Measurements from ENCODE around the gene RAPGEF5. TPM values are rescaled to one million over a fixed set of nuclear protein-coding genes. Genes with fewer than 3 reads are reported as not detected.

RAPGEF5 gene
- total and polyA plus RNA-seq, 4 donors = 7.1 to 54.8 (median 13.0) TPM

DNA sequence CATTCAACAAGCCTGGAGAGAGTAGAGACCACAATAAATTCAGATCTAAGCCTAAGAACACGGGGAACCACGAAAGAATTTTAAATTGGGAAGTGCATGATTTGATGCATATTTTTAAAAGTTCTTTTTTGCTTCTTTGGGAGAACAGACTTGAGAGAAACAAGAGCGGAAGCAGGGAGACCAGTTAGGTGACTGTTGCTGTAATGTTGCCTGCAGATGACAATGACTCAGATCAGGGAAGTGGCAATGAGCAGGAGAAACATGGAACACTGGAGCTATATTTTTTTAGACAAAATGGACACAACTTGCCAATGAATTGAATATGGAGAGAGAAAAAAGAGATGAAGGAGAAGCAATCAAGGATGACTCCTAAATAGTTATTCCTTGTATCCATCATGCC lies 125.1 kb downstream of the RAPGEF5 start:
- H3K27ac ChIP-seq (ENCODE audit: low read depth in 1 of 2, low read length in 2 of 2) = no peak overlapping the region
- TF ChIP-seq HNF4G (IDR thresholded peaks at IDR 0.05) = no peak
- TF ChIP-seq SP1 (IDR thresholded peaks at IDR 0.05) = no peak
- TF ChIP-seq HNF4A (conservative IDR thresholded peaks at IDR 0.05) = no peak
- TF ChIP-seq YY1 (IDR thresholded peaks at IDR 0.05) = no peak
- TF ChIP-seq JUND (IDR thresholded peaks at IDR 0.05) = no peak
- no peak for TF ChIP-seq CTCF (IDR thresholded peaks at IDR 0.05; ENCODE audit: low read depth, low read length, missing input control)
- TF ChIP-seq, protein P1, sequence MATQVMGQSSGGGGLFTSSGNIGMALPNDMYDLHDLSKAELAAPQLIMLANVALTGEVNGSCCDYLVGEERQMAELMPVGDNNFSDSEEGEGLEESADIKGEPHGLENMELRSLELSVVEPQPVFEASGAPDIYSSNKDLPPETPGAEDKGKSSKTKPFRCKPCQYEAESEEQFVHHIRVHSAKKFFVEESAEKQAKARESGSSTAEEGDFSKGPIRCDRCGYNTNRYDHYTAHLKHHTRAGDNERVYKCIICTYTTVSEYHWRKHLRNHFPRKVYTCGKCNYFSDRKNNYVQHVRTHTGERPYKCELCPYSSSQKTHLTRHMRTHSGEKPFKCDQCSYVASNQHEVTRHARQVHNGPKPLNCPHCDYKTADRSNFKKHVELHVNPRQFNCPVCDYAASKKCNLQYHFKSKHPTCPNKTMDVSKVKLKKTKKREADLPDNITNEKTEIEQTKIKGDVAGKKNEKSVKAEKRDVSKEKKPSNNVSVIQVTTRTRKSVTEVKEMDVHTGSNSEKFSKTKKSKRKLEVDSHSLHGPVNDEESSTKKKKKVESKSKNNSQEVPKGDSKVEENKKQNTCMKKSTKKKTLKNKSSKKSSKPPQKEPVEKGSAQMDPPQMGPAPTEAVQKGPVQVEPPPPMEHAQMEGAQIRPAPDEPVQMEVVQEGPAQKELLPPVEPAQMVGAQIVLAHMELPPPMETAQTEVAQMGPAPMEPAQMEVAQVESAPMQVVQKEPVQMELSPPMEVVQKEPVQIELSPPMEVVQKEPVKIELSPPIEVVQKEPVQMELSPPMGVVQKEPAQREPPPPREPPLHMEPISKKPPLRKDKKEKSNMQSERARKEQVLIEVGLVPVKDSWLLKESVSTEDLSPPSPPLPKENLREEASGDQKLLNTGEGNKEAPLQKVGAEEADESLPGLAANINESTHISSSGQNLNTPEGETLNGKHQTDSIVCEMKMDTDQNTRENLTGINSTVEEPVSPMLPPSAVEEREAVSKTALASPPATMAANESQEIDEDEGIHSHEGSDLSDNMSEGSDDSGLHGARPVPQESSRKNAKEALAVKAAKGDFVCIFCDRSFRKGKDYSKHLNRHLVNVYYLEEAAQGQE (IDR thresholded peaks at IDR 0.05) = no peak
- no peak for TF ChIP-seq ZBTB33 (IDR thresholded peaks at IDR 0.05)
- no peak for TF ChIP-seq EGR1 (IDR thresholded peaks at IDR 0.05; ENCODE audit: low read depth in 2 of 2)
- TF ChIP-seq RAD21 (IDR thresholded peaks at IDR 0.05) = no peak
- TF ChIP-seq FOXA2 (IDR thresholded peaks at IDR 0.05) = no peak
- TF ChIP-seq FOXA1 (IDR thresholded peaks at IDR 0.05) = no peak
- no peak for TF ChIP-seq TAF1 (conservative IDR thresholded peaks at IDR 0.05)
- no peak for TF ChIP-seq ATF3 (IDR thresholded peaks at IDR 0.05)
- TF ChIP-seq NR2F2 (IDR thresholded peaks at IDR 0.05) = no peak
- H3K4me1 ChIP-seq (ENCODE audit: control insufficient read depth in 4 of 4, insufficient read depth in 4 of 4, low read length in 3 of 4) = peaks cover 0 to 19% (median 3%) of the 10 kb centered on the region in 4 donors
- no peaks in the 10 kb centered on the region for H3K9me3 ChIP-seq (ENCODE audit: control insufficient read depth in 4 of 4, low read length in 3 of 4)
- DNase-seq (ENCODE audit: low spot score) = no peak
- WGBS = 97% methylated on average over 3 of the region's 3 CpGs
- no peak overlapping the region for H3K9ac ChIP-seq (ENCODE audit: low read depth in 1 of 2, low read length in 2 of 2)
- no peaks in the 10 kb centered on the region for H3K36me3 ChIP-seq (ENCODE audit: control insufficient read depth in 4 of 4, insufficient read depth in 3 of 4, low read depth in 1 of 4, low read length in 3 of 4)
- no peak overlapping the region for H3K4me3 ChIP-seq (ENCODE audit: low read depth in 1 of 3, low read length in 3 of 3)
- no peaks in the 10 kb centered on the region for H3K27me3 ChIP-seq (ENCODE audit: control insufficient read depth in 4 of 4, insufficient read depth in 4 of 4, low read length in 3 of 4)

DNA sequence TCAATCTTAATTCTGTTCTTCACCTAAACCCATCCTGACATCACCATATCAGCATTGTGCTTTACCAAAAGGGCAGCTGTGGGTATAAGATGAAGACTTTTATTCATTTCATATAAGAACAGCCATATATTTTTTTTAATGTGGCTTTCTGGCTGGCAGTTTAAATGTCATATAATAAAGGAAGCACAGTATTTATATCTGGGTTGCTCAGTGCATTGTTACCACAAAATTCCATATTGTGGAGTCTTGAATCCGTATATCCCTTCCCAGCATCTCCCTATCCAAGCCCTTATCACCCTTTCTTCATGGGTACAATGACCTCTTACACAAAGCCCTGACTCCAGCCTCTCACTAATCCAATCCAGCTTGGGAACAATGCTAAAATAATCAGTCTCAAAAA lies 125.8 kb downstream of the RAPGEF5 start:
- Histone ChIP-seq H3K4me3 (ENCODE audit: low read depth in 1 of 3, low read length in 3 of 3) (no peak overlapping the region), H3K9me3 (ENCODE audit: control insufficient read depth in 4 of 4, low read length in 3 of 4) (no peaks in the 10 kb centered on the region), H3K27ac (ENCODE audit: low read depth in 1 of 2, low read length in 2 of 2) (no peak overlapping the region), H3K4me1 (ENCODE audit: control insufficient read depth in 4 of 4, insufficient read depth in 4 of 4, low read length in 3 of 4) (peaks cover 0 to 19% (median 3%) of the 10 kb centered on the region in 4 donors), H3K27me3 (ENCODE audit: control insufficient read depth in 4 of 4, insufficient read depth in 4 of 4, low read length in 3 of 4) (no peaks in the 10 kb centered on the region), H3K36me3 (ENCODE audit: control insufficient read depth in 4 of 4, insufficient read depth in 3 of 4, low read depth in 1 of 4, low read length in 3 of 4) (no peaks in the 10 kb centered on the region), H3K9ac (ENCODE audit: low read depth in 1 of 2, low read length in 2 of 2) (no peak overlapping the region)
- WGBS = 78% methylated on average over 1 of the region's 1 CpG
- no peak for TF ChIP-seq CTCF (IDR thresholded peaks at IDR 0.05; ENCODE audit: low read depth, low read length, missing input control)
- no peak for TF ChIP-seq EGR1 (IDR thresholded peaks at IDR 0.05; ENCODE audit: low read depth in 2 of 2)
- TF ChIP-seq, protein P2, sequence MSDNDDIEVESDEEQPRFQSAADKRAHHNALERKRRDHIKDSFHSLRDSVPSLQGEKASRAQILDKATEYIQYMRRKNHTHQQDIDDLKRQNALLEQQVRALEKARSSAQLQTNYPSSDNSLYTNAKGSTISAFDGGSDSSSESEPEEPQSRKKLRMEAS (IDR thresholded peaks at IDR 0.05) = no peak
- no peak for TF ChIP-seq ZBTB33 (IDR thresholded peaks at IDR 0.05)
- no peak for DNase-seq (ENCODE audit: low spot score)
